Activated CD8-positive, alpha-beta memory T cell treated with anti-CD3 and anti-CD28 coated beads, Interleukin-2, amount 10 ng/mL, durations not matched to agents 7 days and 5 days (primary cell): ENCODE results near the gene CHST5. TPM values are rescaled to one million over a fixed set of nuclear protein-coding genes. Genes with fewer than 3 reads are reported as not detected.

ENCODE experiments used
- ATAC-seq: fragments of 150-1000 bp; cut with Tn5 transposase; one replicate; pipeline ENCODE4 v1.10.0; 2021; ENCODE audit warnings: moderate library complexity
- CTCF ChIA-PET: fragments of 350-600 bp; sonication (Branson Sonifier 250); formaldehyde crosslinking; loops from one replicate; lab custom pipeline; 2021; ENCODE audit warnings: antibody characterized with exemption; lab: Charles Lee
- DNase-seq: peaks from one replicate; pipeline ENCODE4 v3.0.0-alpha.2; 2020
- H3K27ac Mint-ChIP-seq: one replicate; pipeline ENCODE4 v1.8.0; 2021; ENCODE audit warnings: mild to moderate bottlenecking, mixed read lengths
- H3K27me3 Mint-ChIP-seq: one replicate; pipeline ENCODE4 v1.8.0; 2021; ENCODE audit warnings: mixed read lengths
- H3K36me3 Mint-ChIP-seq: one replicate; pipeline ENCODE4 v1.8.0; 2021; ENCODE audit warnings: mild to moderate bottlenecking, mixed read lengths
- H3K4me1 Mint-ChIP-seq: one replicate; pipeline ENCODE4 v1.8.0; 2021; ENCODE audit warnings: mixed read lengths
- H3K4me3 Mint-ChIP-seq: one replicate; pipeline ENCODE4 v1.8.0; 2021; ENCODE audit warnings: mild to moderate bottlenecking, moderate library complexity, mixed read lengths
- H3K9me3 Mint-ChIP-seq: one replicate; pipeline ENCODE4 v1.8.0; 2022; ENCODE audit warnings: low read depth, mixed read lengths
- total RNA-seq, 2 experiments: library from RNA; stranded (reverse); gene quantifications; one replicate each; pipeline ENCODE4 v1.2.3, GENCODE V29; 2021

The CHST5 gene
- total RNA-seq, 2 experiments from 2014 or later, result 0.14 TPM; not detected in 1

DNA sequence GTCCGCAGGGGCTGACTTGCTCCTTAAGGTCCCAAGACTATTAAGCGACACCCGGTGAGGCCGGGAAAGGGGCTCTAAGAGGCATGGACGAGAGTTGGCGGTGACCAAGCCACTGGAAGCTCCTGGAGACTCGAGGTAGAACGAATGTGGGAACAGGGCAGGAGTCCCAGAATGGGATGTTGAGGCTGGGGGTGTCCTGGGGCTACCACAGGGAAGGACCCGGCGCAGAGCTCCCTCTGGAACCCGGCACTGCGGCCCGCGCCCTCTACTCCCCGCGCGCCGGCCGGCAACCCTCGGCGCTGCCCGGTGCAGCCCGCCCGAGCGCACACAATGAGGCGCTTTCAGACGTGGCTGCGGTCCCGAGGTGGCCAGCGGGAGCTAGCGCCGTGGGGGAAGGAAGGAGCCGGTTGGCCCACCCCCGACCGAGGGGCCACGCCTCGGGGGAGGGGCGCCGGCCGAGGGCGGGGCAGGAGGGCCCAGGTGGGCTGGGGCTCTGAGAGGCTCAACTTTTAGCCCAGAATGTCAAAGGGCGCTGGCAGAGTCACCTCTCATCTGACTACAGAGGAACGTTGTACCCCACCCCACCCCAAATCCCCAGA is 40.7 kb downstream of the CHST5 start, which contains the start of gene CHST6:
TSS of gene CHST6 (minus strand) at position 366 of the 599 bp plus-strand sequence. CDS start 15,613 bp downstream, outside the sequence.
- Mint-ChIP-seq H3K36me3 (no peaks in the 10 kb centered on the region), H3K27ac (no peak within 1 kb of the TSS), H3K9me3 (no peaks in the 10 kb centered on the region), H3K4me1 (peaks cover 7% of the 10 kb centered on the region), H3K27me3 (peaks cover 35% of the 10 kb centered on the region), H3K4me3 (peak within 1 kb of the TSS; percentile 22)
- CTCF ChIA-PET, result interaction anchor here (1.0 to 1.8 kb wide), 6 partner anchors 16 to 123 kb away, joined by 3 to 6 read pairs (median 3); no protein-coding TSS in a partner anchor
- ATAC-seq (peak; percentile 84), DNase-seq (peak; percentile 46)

DNA sequence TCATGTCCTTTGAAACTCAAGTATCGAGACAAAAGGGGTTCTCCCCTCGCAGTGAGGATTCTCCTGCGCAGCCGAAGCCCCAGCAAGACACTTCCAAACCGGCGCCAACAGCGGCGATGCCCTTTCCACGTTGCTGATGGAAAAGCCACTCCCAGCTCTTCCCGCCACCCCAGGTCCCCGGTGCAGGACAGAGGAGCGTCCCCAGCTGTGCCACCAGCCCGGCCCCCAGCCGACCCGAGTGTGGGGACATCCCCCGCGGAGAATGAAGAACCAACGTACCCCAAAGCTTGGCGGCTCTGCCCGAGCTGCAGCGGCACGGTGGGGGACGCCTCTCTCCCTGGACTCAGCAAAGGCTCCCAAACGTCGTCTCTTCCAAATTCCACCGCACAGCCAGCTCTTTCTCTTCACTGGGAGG is 41.2 kb downstream of the CHST5 start:
- H3K9me3 Mint-ChIP-seq, result no peaks in the 10 kb centered on the region
- H3K4me1 Mint-ChIP-seq, result peaks cover 7% of the 10 kb centered on the region
- no peak for DNase-seq
- H3K4me3 Mint-ChIP-seq, result peak overlapping the region; percentile 22
- H3K36me3 Mint-ChIP-seq, result no peaks in the 10 kb centered on the region
- peaks cover 35% of the 10 kb centered on the region for H3K27me3 Mint-ChIP-seq
- CTCF ChIA-PET, result interaction anchor here (1.0 to 1.8 kb wide), 6 partner anchors 17 to 123 kb away, joined by 3 to 6 read pairs (median 3); no protein-coding TSS in a partner anchor
- H3K27ac Mint-ChIP-seq, result no peak overlapping the region
- ATAC-seq, result no peak

DNA sequence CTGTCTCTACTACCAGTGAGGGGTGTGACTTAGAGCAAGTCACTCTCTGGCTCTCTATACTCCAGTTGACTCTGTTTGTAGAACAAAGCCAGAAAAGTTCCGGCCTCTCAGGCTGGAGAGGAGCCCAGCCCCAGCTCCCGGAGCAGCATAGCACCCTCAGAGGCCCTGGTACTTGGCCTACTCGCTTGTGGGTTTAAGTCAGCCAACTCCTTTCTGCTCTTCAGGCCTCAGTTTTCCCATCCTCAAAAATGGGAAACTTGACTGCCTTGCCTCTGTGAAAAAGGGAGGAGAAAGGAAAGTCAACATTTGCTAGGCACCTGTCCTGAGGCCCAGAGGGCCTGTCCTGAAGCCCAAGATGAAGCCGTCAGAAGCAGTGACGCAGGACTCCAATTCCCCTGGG is 41.7 kb downstream of the CHST5 start:
- Mint-ChIP-seq H3K9me3 (no peaks in the 10 kb centered on the region), H3K36me3 (no peaks in the 10 kb centered on the region), H3K4me1 (peaks cover 7% of the 10 kb centered on the region), H3K27ac (no peak overlapping the region), H3K4me3 (no peak overlapping the region), H3K27me3 (peaks cover 35% of the 10 kb centered on the region)
- DNase-seq (no peak), ATAC-seq (no peak)
- CTCF ChIA-PET, result interaction anchor here (1.0 to 1.8 kb wide), 5 partner anchors 17 to 30 kb away, joined by 3 to 6 read pairs (median 3); no protein-coding TSS in a partner anchor

DNA sequence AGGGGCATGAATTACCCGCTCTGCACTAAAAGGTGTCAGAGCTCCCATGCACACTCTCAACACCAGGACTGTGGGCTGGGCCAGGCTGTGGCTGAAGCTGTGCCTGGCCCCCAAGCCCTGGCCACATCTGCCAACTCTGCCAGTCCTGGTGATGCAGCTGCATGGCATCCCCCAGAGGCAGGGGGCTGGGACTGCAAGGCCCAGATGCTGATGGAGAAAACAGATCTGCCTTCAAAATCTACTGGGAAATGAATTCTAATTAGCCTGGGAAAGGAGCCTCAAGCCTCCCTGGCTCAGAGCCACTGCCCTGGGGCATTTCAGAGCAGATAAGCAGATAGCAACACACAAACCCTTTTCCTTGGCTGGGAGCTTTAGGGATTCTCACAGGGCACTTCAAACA is 44.0 kb downstream of the CHST5 start:
- H3K27ac Mint-ChIP-seq, result no peak overlapping the region
- H3K36me3 Mint-ChIP-seq, result no peaks in the 10 kb centered on the region
- no peak overlapping the region for H3K4me3 Mint-ChIP-seq
- ATAC-seq, result no peak
- no peaks in the 10 kb centered on the region for H3K9me3 Mint-ChIP-seq
- CTCF ChIA-PET, result no interaction called here
- H3K4me1 Mint-ChIP-seq, result peaks cover 10% of the 10 kb centered on the region
- DNase-seq, result no peak
- peaks cover 34% of the 10 kb centered on the region for H3K27me3 Mint-ChIP-seq

DNA sequence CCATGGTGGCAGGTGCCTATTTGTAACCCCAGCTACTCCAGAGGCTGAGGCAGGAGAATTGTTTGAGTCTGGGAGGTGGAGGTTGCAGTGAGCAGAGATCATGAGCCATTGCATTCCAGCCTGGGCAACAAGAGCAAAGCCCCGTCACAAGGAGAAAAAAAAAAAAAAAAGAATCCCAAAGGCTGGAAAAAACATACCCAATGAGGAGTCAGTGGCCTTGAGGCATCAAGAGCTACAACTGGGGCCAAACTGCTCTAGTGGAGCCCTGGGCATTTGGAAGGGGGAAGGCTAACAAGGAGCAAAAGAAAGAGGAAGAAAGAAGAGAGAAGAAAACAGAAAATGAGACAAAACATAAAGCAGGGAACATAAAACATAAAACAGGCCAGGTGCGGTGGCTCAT is 47.6 kb downstream of the CHST5 start:
- Mint-ChIP-seq H3K4me3 (no peak overlapping the region), H3K27me3 (peaks cover 20% of the 10 kb centered on the region), H3K9me3 (no peaks in the 10 kb centered on the region), H3K4me1 (peaks cover 6% of the 10 kb centered on the region), H3K27ac (no peak overlapping the region), H3K36me3 (no peaks in the 10 kb centered on the region)
- CTCF ChIA-PET, result interaction anchor here (1.1 to 1.4 kb wide), 3 partner anchors 16 to 62 kb away, joined by 3 to 4 read pairs (median 3); no protein-coding TSS in a partner anchor
- ATAC-seq (no peak), DNase-seq (no peak)

DNA sequence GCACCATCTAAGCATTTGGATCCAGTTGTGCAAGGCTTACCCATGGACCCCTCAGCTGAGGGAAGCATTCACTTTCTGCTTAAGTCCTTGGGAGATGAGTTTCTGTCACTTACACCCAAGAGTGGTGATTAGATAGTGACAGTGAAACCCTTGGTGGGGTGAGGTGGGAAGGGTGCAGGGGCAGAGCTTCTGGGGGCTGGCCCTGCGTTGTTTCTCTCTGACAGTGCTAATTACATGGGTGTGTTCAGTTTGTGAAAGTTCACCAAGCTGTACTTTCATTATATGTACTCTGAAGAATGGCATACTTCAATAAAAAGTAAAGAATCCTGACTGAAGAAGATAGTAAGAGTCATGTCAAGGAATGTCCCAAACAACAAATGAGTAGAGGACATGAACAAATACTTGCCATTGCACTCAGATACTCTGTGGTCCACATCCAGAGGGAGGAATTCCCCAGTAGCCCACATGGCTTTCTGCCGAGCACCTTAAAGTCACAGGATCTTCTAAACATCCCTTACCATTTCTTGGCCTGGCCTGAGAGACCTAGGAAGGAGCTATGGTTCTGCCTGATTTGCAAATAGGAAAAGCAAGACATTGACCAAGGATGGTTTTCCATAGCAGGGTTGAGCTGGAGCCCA is 49.1 kb downstream of the CHST5 start:
- Mint-ChIP-seq H3K4me1 (peaks cover 6% of the 10 kb centered on the region), H3K27me3 (peaks cover 12% of the 10 kb centered on the region), H3K27ac (no peak overlapping the region), H3K4me3 (no peak overlapping the region), H3K36me3 (no peaks in the 10 kb centered on the region), H3K9me3 (no peaks in the 10 kb centered on the region)
- ATAC-seq (no peak), DNase-seq (no peak)
- CTCF ChIA-PET, result interaction anchor here (0.6 to 1.2 kb wide), 4 partner anchors 14 to 536 kb away, joined by 3 to 4 read pairs (median 4); no protein-coding TSS in a partner anchor

DNA sequence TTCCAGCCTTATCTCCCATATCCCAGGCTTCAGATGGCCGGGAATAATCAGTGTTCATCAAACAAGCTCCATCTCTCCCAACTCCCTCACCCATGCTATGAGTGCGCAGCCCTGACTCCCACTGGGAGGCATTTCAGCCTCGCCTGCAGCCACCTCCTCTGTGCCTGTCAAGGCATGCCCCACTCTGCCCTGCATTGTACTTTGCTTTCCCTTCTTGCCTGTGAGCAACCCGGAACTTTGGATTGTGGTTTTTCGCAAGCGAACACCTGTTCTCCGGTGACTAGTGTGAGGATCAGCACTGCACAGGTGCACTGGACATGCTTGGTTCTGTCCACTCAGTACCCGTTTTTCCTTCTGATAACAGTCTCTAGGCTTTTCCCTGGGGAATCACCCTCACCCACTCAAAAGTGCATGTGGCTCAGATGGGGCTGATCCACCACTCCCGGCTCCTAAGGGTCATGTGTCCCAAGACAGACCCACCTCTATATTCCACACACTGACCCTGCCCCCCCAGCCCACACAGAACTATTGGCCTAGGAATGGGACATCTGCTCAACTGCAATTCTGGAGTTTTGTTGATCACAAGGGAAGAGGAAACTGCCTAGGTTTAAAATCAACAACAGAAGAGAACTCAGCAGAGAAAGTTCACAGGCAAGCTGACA is 49.8 kb downstream of the CHST5 start:
- H3K27ac Mint-ChIP-seq, result no peak overlapping the region
- CTCF ChIA-PET, result interaction anchor here (0.6 kb wide), 1 partner anchor 31 kb away, joined by 3 read pairs; no protein-coding TSS in a partner anchor
- DNase-seq, result no peak

DNA sequence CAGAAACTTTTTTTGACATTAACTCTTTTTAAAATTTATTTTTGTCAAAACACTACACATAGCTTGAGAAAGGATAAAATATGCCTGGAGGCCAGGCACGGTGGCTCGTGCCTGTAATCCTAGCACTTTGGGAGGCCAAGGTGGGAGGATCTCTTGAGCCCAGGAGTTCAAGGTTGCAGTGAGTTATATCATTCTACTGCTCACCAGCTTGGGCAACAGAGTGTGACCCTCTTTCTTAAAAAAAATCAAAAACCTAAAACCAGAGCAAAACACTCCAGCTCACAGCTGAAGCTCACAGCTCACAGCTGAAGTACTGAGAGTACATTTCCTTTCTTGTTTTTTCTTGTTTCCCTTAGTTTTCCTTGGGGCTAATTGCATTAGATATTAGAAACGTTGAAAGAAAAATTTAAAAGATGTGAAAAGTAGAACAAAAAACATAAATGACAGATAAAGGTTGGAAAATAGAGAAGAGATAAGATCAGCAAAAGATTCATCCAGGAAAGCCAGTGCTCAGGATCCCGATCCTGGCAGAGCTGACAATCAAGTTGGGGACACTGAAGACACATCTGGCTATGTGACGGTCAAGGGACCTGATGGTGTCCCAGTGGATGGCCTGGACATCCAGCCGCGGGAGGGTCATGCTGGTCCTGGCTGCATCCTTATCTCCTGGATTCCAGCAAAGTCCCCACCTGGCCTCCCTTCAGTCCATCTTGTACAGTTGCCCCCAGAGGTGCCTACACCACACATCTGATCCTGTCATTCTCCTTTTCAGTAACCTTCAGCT is 50.5 kb downstream of the CHST5 start:
- H3K27me3 Mint-ChIP-seq, result peaks cover 11% of the 10 kb centered on the region
- no peak overlapping the region for H3K27ac Mint-ChIP-seq
- no peaks in the 10 kb centered on the region for H3K9me3 Mint-ChIP-seq
- no peaks in the 10 kb centered on the region for H3K36me3 Mint-ChIP-seq
- H3K4me3 Mint-ChIP-seq, result no peak overlapping the region
- DNase-seq (no peak), ATAC-seq (no peak)
- peaks cover 6% of the 10 kb centered on the region for H3K4me1 Mint-ChIP-seq
- CTCF ChIA-PET, result interaction anchor here (0.6 kb wide), 1 partner anchor 32 kb away, joined by 3 read pairs; no protein-coding TSS in a partner anchor

More for the DNA sequence above, 49.8 kb downstream of the CHST5 start:
- peaks cover 6% of the 10 kb centered on the region for H3K4me1 Mint-ChIP-seq
- H3K4me3 Mint-ChIP-seq, result no peak overlapping the region
- peaks cover 11% of the 10 kb centered on the region for H3K27me3 Mint-ChIP-seq
- H3K9me3 Mint-ChIP-seq, result no peaks in the 10 kb centered on the region
- H3K36me3 Mint-ChIP-seq, result no peaks in the 10 kb centered on the region
- ATAC-seq, result no peak

DNA sequence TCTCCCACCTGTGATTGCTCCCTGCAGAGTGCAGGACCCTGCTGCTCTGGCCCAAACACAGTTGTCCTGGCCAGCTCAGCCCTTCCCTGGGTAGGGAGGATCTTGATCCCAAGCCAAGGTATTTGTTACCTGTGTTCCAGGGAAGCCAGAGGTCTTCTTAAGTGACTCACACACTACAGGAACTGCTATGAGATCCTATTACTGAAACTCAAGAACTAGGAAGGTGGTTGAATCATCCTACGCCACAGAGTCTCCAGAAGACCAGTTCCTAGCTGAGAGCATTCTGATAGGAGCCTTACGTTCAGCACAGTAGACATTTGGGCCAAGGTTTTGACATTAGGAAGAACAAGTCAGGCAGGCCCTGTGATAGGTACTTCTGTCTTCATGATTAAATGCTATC is 52.7 kb downstream of the CHST5 start:
- Mint-ChIP-seq H3K36me3 (no peaks in the 10 kb centered on the region), H3K27ac (no peak overlapping the region), H3K9me3 (no peaks in the 10 kb centered on the region), H3K4me3 (no peak overlapping the region), H3K27me3 (peaks cover 6% of the 10 kb centered on the region), H3K4me1 (peaks cover 3% of the 10 kb centered on the region)
- CTCF ChIA-PET, result interaction anchor here (1.5 kb wide), 1 partner anchor 18 kb away, joined by 3 read pairs; no protein-coding TSS in a partner anchor
- DNase-seq (no peak), ATAC-seq (no peak)

DNA sequence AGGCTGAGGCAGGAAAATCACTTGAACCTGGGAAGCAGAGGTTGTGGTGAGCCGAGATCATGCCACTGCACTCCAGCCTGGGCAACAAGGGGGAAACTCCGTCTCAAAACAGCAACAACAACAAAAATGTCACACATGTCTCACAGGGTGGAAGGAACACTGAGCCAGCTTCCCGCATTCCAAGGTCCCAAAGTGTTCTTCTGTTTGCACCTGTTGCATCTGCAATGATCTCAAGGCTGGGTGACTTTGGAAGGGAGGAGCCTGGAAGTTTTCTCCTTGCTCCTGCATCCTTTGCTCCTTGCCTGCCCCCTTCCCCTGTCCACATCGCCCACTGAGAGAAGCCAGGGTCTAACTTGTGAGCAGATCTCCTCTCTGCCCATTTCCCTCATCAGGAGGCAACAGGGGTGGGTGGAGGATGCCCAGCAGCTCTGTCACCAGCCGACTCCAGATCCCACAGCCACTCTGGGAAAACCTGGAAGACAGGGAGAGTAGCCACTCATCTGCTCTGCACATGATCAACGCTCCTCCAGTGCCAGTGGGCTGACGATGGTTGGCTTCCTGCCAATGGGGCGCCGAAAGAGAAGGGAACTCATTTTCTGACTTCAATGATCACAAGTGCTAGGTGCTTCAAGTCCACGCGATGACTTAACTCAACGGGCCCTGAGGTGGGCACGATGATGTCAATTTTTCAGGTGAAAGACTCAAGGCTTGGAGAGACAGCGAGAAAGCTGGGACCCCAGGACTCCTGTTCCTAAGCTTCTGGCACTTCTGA is 53.3 kb downstream of the CHST5 start:
- Mint-ChIP-seq H3K27me3 (peaks cover 3% of the 10 kb centered on the region), H3K27ac (no peak overlapping the region), H3K9me3 (no peaks in the 10 kb centered on the region), H3K36me3 (no peaks in the 10 kb centered on the region), H3K4me1 (peaks cover 3% of the 10 kb centered on the region), H3K4me3 (no peak overlapping the region)
- ATAC-seq (no peak), DNase-seq (no peak)
- CTCF ChIA-PET, result interaction anchor here (1.5 kb wide), 1 partner anchor 17 kb away, joined by 3 read pairs; no protein-coding TSS in a partner anchor

DNA sequence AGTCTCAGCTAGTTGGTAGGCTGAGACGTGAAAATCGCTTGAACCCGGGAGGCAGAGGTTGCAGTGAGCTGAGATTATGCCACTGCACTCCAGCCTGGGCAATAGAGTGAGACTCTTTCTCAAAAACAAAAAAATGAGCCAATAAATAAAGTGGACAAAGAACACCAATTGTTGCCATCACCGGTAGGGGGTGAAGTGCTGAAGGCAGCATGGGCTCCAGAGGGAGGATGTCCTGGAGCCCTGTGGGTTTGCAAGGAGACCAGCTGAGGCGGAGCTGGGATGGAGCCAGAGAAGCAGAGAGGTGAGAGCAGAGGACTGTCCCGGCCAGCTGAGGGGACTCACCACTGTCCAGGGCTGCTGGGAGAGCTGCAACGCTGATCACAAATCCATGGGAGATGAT is 54.4 kb downstream of the CHST5 start:
- no peaks in the 10 kb centered on the region for H3K9me3 Mint-ChIP-seq
- ATAC-seq, result no peak

DNA sequence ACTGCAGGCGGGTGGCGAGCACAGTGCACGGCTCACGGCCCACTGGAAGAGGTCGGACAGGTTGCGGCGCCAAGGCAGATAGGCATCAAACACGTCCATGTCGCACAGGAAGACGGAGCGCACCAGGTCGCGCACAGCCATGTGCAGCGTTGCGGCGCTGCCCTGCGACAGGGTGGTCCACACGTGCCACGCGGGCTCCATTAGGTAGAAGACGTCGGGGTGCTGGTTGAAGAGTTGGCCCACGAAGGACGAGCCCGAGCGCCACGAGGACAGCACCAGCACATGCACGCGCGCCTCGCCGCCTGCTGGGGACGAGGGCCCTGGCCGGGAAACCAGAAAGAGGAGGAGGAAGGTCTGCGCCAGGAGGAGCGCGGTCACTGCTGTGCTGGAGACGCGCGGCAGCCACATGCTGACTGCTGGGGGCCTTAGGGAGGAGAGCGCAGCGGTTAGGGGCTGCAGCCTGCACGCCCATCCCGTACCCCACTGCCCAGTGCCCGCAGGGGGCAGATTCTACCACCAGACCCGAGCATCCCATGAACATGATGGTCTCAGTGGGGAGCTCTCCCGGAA is 56.4 kb downstream of the CHST5 start:
- Mint-ChIP-seq H3K27ac (no peak overlapping the region), H3K4me3 (no peak overlapping the region), H3K27me3 (no peaks in the 10 kb centered on the region), H3K9me3 (no peaks in the 10 kb centered on the region), H3K36me3 (no peaks in the 10 kb centered on the region), H3K4me1 (no peaks in the 10 kb centered on the region)
- CTCF ChIA-PET, result no interaction called here
- ATAC-seq (no peak), DNase-seq (no peak)

More for the DNA sequence above, 54.4 kb downstream of the CHST5 start:
- Mint-ChIP-seq H3K27ac (no peak overlapping the region), H3K36me3 (no peaks in the 10 kb centered on the region), H3K4me3 (no peak overlapping the region), H3K4me1 (peaks cover 3% of the 10 kb centered on the region), H3K27me3 (peaks cover 3% of the 10 kb centered on the region)
- no peak for DNase-seq
- CTCF ChIA-PET, result interaction anchor here (1.4 kb wide), 1 partner anchor 9 kb away, joined by 5 read pairs; no protein-coding TSS in a partner anchor
